Neural progenitor cell (in vitro differentiated cells): ENCODE results near the gene LRRC25.

Experiments used
- EZH2 ChIP-seq: fragments of 200-600 bp; sonication (generic); IDR thresholded peaks from 2 replicates; pipeline ENCODE4 v1.6.1; 2017; ENCODE audit warnings: antibody characterized with exemption, mild to moderate bottlenecking, moderate library complexity
- EZH2phosphoT487 ChIP-seq: fragments of 200-600 bp; sonication (generic); IDR thresholded peaks from 2 replicates; pipeline ENCODE4 v1.6.1; 2017; ENCODE audit warnings: antibody characterized with exemption
- TF ChIP-seq, protein P1 (sequence below): fragments of 200-600 bp; sonication (generic); IDR thresholded peaks from 2 replicates; pipeline ENCODE4 v1.5.1; 2017; ENCODE audit warnings: antibody characterized with exemption, mild to moderate bottlenecking

DNA sequence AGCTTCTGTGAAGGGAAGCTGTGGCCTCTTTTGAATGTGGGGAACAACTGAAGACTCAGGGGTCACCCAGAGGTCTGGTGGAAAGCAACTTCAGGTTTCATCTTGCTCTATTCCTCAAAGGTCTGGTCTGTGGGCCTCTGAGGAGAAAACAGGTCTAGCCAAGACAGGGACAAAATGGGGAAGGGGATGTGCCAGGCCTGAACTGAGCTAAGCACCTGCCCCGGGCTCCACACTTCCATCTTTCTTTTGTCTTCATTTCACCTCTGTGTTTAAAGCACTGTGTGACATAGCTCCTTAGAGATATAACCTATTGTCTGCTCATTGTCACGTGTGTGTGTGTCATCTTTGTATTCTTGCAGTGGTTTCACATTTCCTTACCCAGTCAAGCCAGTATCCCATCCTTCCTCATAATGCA lies 31.4 kb downstream of the LRRC25 start:
- TF ChIP-seq EZH2 (no peak), EZH2phosphoT487 (no peak)
- TF ChIP-seq, protein P1, sequence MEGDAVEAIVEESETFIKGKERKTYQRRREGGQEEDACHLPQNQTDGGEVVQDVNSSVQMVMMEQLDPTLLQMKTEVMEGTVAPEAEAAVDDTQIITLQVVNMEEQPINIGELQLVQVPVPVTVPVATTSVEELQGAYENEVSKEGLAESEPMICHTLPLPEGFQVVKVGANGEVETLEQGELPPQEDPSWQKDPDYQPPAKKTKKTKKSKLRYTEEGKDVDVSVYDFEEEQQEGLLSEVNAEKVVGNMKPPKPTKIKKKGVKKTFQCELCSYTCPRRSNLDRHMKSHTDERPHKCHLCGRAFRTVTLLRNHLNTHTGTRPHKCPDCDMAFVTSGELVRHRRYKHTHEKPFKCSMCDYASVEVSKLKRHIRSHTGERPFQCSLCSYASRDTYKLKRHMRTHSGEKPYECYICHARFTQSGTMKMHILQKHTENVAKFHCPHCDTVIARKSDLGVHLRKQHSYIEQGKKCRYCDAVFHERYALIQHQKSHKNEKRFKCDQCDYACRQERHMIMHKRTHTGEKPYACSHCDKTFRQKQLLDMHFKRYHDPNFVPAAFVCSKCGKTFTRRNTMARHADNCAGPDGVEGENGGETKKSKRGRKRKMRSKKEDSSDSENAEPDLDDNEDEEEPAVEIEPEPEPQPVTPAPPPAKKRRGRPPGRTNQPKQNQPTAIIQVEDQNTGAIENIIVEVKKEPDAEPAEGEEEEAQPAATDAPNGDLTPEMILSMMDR, result no peak
